ENCODE results near the gene GSTA3. TPM values are rescaled to one million over a fixed set of nuclear protein-coding genes. Genes with fewer than 3 reads are reported as not detected.
"Not testable (repeated sequence)": the region's sequence is repeated elsewhere in the genome, so short reads cannot be mapped to it uniquely, and the experiment has no call there.

GSTA3 gene
- total RNA-seq, 4 donors from 2014 or later, result not detected

GRCh38 chr6:52931351-52931750 is 21.9 kb upstream of the GSTA3 start:
- Histone ChIP-seq H3K4me1 (no peaks in the 10 kb centered on the region), H3K27me3 (no peaks in the 10 kb centered on the region), H3K27ac (no peak overlapping the region), H3K4me3 (no peak overlapping the region), H3K9me3 (no peaks in the 10 kb centered on the region), H3K36me3 (no peaks in the 10 kb centered on the region)
- intact Hi-C loops (cut with DNase I; ENCODE audit: low total_unique reads) (no loop called here), in situ Hi-C loops (cut with MboI; ENCODE audit: low sequenced_read_pairs in 4 of 4) (no loop called here)
- no peak for TF ChIP-seq POLR2A (IDR thresholded peaks at IDR 0.05)
- TF ChIP-seq, protein P1, sequence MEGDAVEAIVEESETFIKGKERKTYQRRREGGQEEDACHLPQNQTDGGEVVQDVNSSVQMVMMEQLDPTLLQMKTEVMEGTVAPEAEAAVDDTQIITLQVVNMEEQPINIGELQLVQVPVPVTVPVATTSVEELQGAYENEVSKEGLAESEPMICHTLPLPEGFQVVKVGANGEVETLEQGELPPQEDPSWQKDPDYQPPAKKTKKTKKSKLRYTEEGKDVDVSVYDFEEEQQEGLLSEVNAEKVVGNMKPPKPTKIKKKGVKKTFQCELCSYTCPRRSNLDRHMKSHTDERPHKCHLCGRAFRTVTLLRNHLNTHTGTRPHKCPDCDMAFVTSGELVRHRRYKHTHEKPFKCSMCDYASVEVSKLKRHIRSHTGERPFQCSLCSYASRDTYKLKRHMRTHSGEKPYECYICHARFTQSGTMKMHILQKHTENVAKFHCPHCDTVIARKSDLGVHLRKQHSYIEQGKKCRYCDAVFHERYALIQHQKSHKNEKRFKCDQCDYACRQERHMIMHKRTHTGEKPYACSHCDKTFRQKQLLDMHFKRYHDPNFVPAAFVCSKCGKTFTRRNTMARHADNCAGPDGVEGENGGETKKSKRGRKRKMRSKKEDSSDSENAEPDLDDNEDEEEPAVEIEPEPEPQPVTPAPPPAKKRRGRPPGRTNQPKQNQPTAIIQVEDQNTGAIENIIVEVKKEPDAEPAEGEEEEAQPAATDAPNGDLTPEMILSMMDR (IDR thresholded peaks at IDR 0.05 in 4 of 5, conservative IDR thresholded peaks at IDR 0.05 in 1 of 5), result no peak
- no peak for DNase-seq
- no peak for ATAC-seq

- no peaks in the 10 kb centered on the region for H3K9me3 ChIP-seq
- TF ChIP-seq POLR2A (IDR thresholded peaks at IDR 0.05), result no peak
- TF ChIP-seq, protein P1 (IDR thresholded peaks at IDR 0.05 in 4 of 5, conservative IDR thresholded peaks at IDR 0.05 in 1 of 5), result no peak
- H3K4me3 ChIP-seq, result no peak overlapping the region
- DNase-seq (no peak), ATAC-seq (no peak)
- H3K36me3 ChIP-seq, result no peaks in the 10 kb centered on the region
- no peaks in the 10 kb centered on the region for H3K27me3 ChIP-seq
- H3K27ac ChIP-seq, result no peak overlapping the region
- in situ Hi-C loops (cut with MboI; ENCODE audit: low sequenced_read_pairs in 4 of 4), result no loop called here
- no peaks in the 10 kb centered on the region for H3K4me1 ChIP-seq
- intact Hi-C loops (cut with DNase I; ENCODE audit: low total_unique reads), result no loop called here
Observed at GRCh38 chr6:52929321-52930164, 20.0 kb upstream of the GSTA3 start.

GRCh38 chr6:52927451-52927850 is 18.0 kb upstream of the GSTA3 start:
- ATAC-seq (no peak), DNase-seq (no peak)
- in situ Hi-C loops (cut with MboI; ENCODE audit: low sequenced_read_pairs in 4 of 4) (no loop called here), intact Hi-C loops (cut with DNase I; ENCODE audit: low total_unique reads) (no loop called here)
- H3K9me3 ChIP-seq, result no peaks in the 10 kb centered on the region
- H3K27ac ChIP-seq, result no peak overlapping the region
- no peak for TF ChIP-seq POLR2A (IDR thresholded peaks at IDR 0.05)
- TF ChIP-seq, protein P1 (IDR thresholded peaks at IDR 0.05 in 4 of 5, conservative IDR thresholded peaks at IDR 0.05 in 1 of 5), result no peak
- H3K36me3 ChIP-seq, result no peaks in the 10 kb centered on the region
- no peaks in the 10 kb centered on the region for H3K4me1 ChIP-seq
- no peaks in the 10 kb centered on the region for H3K27me3 ChIP-seq
- no peak overlapping the region for H3K4me3 ChIP-seq

DNA sequence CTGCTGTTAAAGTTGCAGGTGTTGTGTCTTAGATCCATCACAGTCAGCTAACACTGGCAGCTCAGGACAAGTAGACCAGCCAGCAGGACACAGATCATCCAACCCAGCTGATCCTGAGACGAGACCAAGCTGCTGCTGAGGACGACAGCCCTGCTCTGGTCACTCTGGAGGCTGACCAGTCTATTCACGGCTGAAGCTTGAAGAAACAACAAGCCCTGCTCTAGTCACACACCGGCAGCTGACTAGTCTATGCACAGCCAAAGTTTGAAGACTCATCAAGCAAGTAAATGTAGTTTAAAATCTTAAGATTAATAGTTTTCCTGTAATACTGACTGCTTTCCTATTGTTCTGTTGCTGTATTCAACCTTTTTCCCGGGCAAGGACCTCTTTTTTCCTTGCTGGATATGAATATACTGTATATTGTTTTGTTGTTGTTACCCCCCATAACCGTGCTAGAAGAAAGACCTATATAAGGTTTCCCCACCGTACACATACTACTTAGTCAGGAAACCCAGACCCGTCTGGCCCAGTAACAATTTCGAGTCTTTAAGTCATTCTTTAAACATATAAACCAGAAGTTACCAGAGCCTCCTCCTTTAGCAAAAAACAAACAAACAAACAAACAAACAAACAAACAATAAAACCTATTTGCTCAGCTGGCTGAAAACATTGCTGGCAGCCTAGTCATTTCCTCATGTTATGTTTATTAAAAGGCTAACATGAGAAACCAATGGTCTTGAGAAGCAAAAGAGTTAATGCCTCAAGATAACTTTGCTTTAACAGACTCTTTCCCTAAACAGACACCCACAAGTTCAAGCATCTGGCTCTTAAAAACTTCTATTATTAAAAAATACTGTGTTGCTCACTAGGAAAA is 16.7 kb upstream of the GSTA3 start:
- H3K9me3 ChIP-seq, result no peaks in the 10 kb centered on the region
- DNase-seq, result no peak
- no peak for TF ChIP-seq POLR2A (IDR thresholded peaks at IDR 0.05)
- no peak overlapping the region for H3K4me3 ChIP-seq
- in situ Hi-C loops (cut with MboI; ENCODE audit: low sequenced_read_pairs in 4 of 4), result no loop called here
- no peak for ATAC-seq
- no peaks in the 10 kb centered on the region for H3K27me3 ChIP-seq
- no peaks in the 10 kb centered on the region for H3K36me3 ChIP-seq
- intact Hi-C loops (cut with DNase I; ENCODE audit: low total_unique reads), result no loop called here
- H3K27ac ChIP-seq, result no peak overlapping the region
- no peaks in the 10 kb centered on the region for H3K4me1 ChIP-seq

- Histone ChIP-seq H3K4me3 (no peak overlapping the region), H3K9me3 (no peaks in the 10 kb centered on the region), H3K27ac (no peak overlapping the region), H3K36me3 (no peaks in the 10 kb centered on the region), H3K27me3 (no peaks in the 10 kb centered on the region), H3K4me1 (no peaks in the 10 kb centered on the region)
- TF ChIP-seq POLR2A (IDR thresholded peaks at IDR 0.05), result no peak
- TF ChIP-seq, protein P1 (IDR thresholded peaks at IDR 0.05 in 4 of 5, conservative IDR thresholded peaks at IDR 0.05 in 1 of 5), result no peak
- no peak for DNase-seq
- in situ Hi-C loops (cut with MboI; ENCODE audit: low sequenced_read_pairs in 4 of 4), result no loop called here
- intact Hi-C loops (cut with DNase I; ENCODE audit: low total_unique reads), result no loop called here
- ATAC-seq, result no peak
Observed at GRCh38 chr6:52925042-52925441, 15.5 kb upstream of the GSTA3 start.

GRCh38 chr6:52923689-52924088 is 14.2 kb upstream of the GSTA3 start:
- H3K9me3 ChIP-seq; H3K27me3 ChIP-seq; DNase-seq; intact Hi-C loops (cut with DNase I; ENCODE audit: low total_unique reads); H3K27ac ChIP-seq; ATAC-seq; H3K36me3 ChIP-seq; H3K4me1 ChIP-seq; in situ Hi-C loops (cut with MboI; ENCODE audit: low sequenced_read_pairs in 4 of 4); H3K4me3 ChIP-seq: not testable (repeated sequence)
